Endometrial microvascular endothelial cells (primary cell): Measurements from ENCODE around the gene DPH6. TPM values are rescaled to one million over a fixed set of nuclear protein-coding genes. Genes with fewer than 3 reads are reported as not detected.
"Not testable (repeated sequence)": the region's sequence is repeated elsewhere in the genome, so short reads cannot be mapped to it uniquely, and the experiment has no call there.

Experiments used
- in situ Hi-C: cut with HindIII; loops from 2 replicates; pipeline ENCODE4 v1.10.0; 2017; ENCODE audit warnings: low sequenced_read_pairs, low pct_unique_long_range_greater_than_20kb; ENCODE audit errors: inconsistent ontology term
- total RNA-seq: library from RNA; depleted of rRNA; stranded (reverse); fragments of >200 nt; gene quantifications from one replicate; pipeline ENCODE4 v1.2.3, GENCODE V29; 2015; ENCODE audit errors: inconsistent ontology term

Gene DPH6
- total RNA-seq, 1 donor from 2014 or later, result 6.5 TPM

GRCh38 chr15:35383506-35383905, 162.5 kb downstream of the DPH6 start:
- in situ Hi-C loops, result no loop called here

GRCh38 chr15:35381328-35381727, 164.6 kb downstream of the DPH6 start:
- in situ Hi-C loops, result no loop called here

- in situ Hi-C loops, result no loop called here
Measured at GRCh38 chr15:35379972-35380371, 166.0 kb downstream of the DPH6 start.

GRCh38 chr15:35378454-35378853, 167.5 kb downstream of the DPH6 start:
- in situ Hi-C loops, result not testable (repeated sequence)

- in situ Hi-C loops, result no loop called here
Measured at GRCh38 chr15:35376707-35377106, 169.3 kb downstream of the DPH6 start.

- in situ Hi-C loops, result no loop called here
Measured at GRCh38 chr15:35374661-35375060, 171.3 kb downstream of the DPH6 start.

- in situ Hi-C loops, result no loop called here
Measured at GRCh38 chr15:35362195-35362829, 183.7 kb downstream of the DPH6 start.

GRCh38 chr15:35358824-35359223, 187.1 kb downstream of the DPH6 start:
- in situ Hi-C loops, result no loop called here

- in situ Hi-C loops, result no loop called here
Measured at GRCh38 chr15:35351059-35351458, 194.9 kb downstream of the DPH6 start.

- in situ Hi-C loops, result no loop called here
Measured at GRCh38 chr15:35349916-35350315, 196.0 kb downstream of the DPH6 start.

- in situ Hi-C loops, result no loop called here
Measured at GRCh38 chr15:35330916-35331315, 215.0 kb downstream of the DPH6 start.

GRCh38 chr15:35330048-35330695, 215.8 kb downstream of the DPH6 start:
- in situ Hi-C loops, result no loop called here

GRCh38 chr15:35329521-35329961, 216.4 kb downstream of the DPH6 start:
- in situ Hi-C loops, result no loop called here

GRCh38 chr15:35328836-35329235, 217.1 kb downstream of the DPH6 start:
- in situ Hi-C loops, result not testable (repeated sequence)

- in situ Hi-C loops, result no loop called here
Measured at GRCh38 chr15:35327789-35328188, 218.2 kb downstream of the DPH6 start.

GRCh38 chr15:35325374-35325941, 220.5 kb downstream of the DPH6 start:
- in situ Hi-C loops, result no loop called here

- in situ Hi-C loops, result no loop called here
Measured at GRCh38 chr15:35323141-35323540, 222.8 kb downstream of the DPH6 start.

GRCh38 chr15:35321926-35322325, 224.0 kb downstream of the DPH6 start:
- in situ Hi-C loops, result no loop called here

GRCh38 chr15:35320911-35321310, 225.1 kb downstream of the DPH6 start:
- in situ Hi-C loops, result no loop called here
